GM19372 (cell line): ENCODE measurements around the gene GPR108.

Experiments
- ATAC-seq: cut with Tn5 transposase; IDR thresholded peaks from one replicate; pipeline ENCODE4 v1.9.1; 2021; ENCODE audit warnings: mild to moderate bottlenecking, low read depth, moderate library complexity; ENCODE audit not compliant: unreplicated experiment

The GPR108 gene

GRCh38 chr19:6723108-6723618 is 14.2 kb downstream of the GPR108 start:
- no peak for ATAC-seq

GRCh38 chr19:6721773-6722172 is 15.6 kb downstream of the GPR108 start:
- ATAC-seq, result no peak

GRCh38 chr19:6721138-6721474 is 16.3 kb downstream of the GPR108 start:
- no peak for ATAC-seq

- no peak for ATAC-seq
Measured at GRCh38 chr19:6720369-6721137, 16.8 kb downstream of the GPR108 start, which contains the start of gene C3. Gene C3 (minus strand): TSS chr19:6720650. CDS start chr19:6720589, 61 bp downstream.

GRCh38 chr19:6719992-6720368 is 17.4 kb downstream of the GPR108 start:
- ATAC-seq, result no peak

GRCh38 chr19:6719540-6719861 is 17.9 kb downstream of the GPR108 start:
- no peak for ATAC-seq

- ATAC-seq, result no peak
Measured at GRCh38 chr19:6718741-6719539, 18.4 kb downstream of the GPR108 start.

GRCh38 chr19:6718111-6718740 is 19.2 kb downstream of the GPR108 start:
- no peak for ATAC-seq

- no peak for ATAC-seq
Measured at GRCh38 chr19:6717441-6717971, 19.9 kb downstream of the GPR108 start.

- no peak for ATAC-seq
Measured at GRCh38 chr19:6717036-6717435, 20.3 kb downstream of the GPR108 start.

- ATAC-seq, result no peak
Measured at GRCh38 chr19:6716610-6716970, 20.8 kb downstream of the GPR108 start.

- no peak for ATAC-seq
Measured at GRCh38 chr19:6714749-6715555, 22.4 kb downstream of the GPR108 start.

- ATAC-seq, result no peak
Measured at GRCh38 chr19:6713773-6714692, 23.3 kb downstream of the GPR108 start.

- ATAC-seq, result no peak
Measured at GRCh38 chr19:6712692-6713670, 24.4 kb downstream of the GPR108 start.

GRCh38 chr19:6712231-6712630 is 25.1 kb downstream of the GPR108 start:
- no peak for ATAC-seq

- no peak for ATAC-seq
Measured at GRCh38 chr19:6711605-6712004, 25.8 kb downstream of the GPR108 start.

GRCh38 chr19:6711078-6711361 is 26.4 kb downstream of the GPR108 start:
- ATAC-seq, result no peak

GRCh38 chr19:6710273-6711077 is 26.9 kb downstream of the GPR108 start:
- ATAC-seq, result no peak
